ENCODE measurements around the gene GNG7. TPM values are rescaled to one million over a fixed set of nuclear protein-coding genes. Genes with fewer than 3 reads are reported as not detected.
"Not testable (repeated sequence)": the region's sequence is repeated elsewhere in the genome, so short reads cannot be mapped to it uniquely, and the experiment has no call there.

The GNG7 gene
- total RNA-seq, 2 donors from 2014 or later = 12.3 to 12.4 TPM

GRCh38 chr19:2714531-2715269, 12.2 kb upstream of the GNG7 start:
- WGBS, 2 experiments (ENCODE audit: insufficient coverage in 1 of 2, insufficient read length in 1 of 2) = 90% methylated on average over 9 to 16 of the region's 16 CpGs
- Histone ChIP-seq H3K4me3 (ENCODE audit: low read length) (no peak overlapping the region), H3K36me3 (ENCODE audit: control insufficient read depth, insufficient read depth, low read length) (no peaks in the 10 kb centered on the region), H3K4me1 (ENCODE audit: control insufficient read depth, insufficient read depth, low read length) (no peaks in the 10 kb centered on the region), H3K27me3 (ENCODE audit: control insufficient read depth, insufficient read depth, low read length, poor library complexity, severe bottlenecking) (no peaks in the 10 kb centered on the region), H3K27ac (ENCODE audit: low read depth, low read length) (no peak overlapping the region), H3K9me3 (ENCODE audit: control insufficient read depth, low read length) (peaks cover 7% of the 10 kb centered on the region), H3K9ac (ENCODE audit: extremely low read depth, low read length, poor library complexity, severe bottlenecking) (no peak overlapping the region)
- TF ChIP-seq, protein P1, sequence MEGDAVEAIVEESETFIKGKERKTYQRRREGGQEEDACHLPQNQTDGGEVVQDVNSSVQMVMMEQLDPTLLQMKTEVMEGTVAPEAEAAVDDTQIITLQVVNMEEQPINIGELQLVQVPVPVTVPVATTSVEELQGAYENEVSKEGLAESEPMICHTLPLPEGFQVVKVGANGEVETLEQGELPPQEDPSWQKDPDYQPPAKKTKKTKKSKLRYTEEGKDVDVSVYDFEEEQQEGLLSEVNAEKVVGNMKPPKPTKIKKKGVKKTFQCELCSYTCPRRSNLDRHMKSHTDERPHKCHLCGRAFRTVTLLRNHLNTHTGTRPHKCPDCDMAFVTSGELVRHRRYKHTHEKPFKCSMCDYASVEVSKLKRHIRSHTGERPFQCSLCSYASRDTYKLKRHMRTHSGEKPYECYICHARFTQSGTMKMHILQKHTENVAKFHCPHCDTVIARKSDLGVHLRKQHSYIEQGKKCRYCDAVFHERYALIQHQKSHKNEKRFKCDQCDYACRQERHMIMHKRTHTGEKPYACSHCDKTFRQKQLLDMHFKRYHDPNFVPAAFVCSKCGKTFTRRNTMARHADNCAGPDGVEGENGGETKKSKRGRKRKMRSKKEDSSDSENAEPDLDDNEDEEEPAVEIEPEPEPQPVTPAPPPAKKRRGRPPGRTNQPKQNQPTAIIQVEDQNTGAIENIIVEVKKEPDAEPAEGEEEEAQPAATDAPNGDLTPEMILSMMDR (conservative IDR thresholded peaks at IDR 0.05) = no peak
- DNase-seq = no peak
- H3K9me3 Mint-ChIP-seq = peaks cover 11% of the 10 kb centered on the region
- peaks cover 13% of the 10 kb centered on the region for H3K36me3 Mint-ChIP-seq (ENCODE audit: low read depth)
- H3K27me3 Mint-ChIP-seq (ENCODE audit: insufficient read depth) = peaks cover 11% of the 10 kb centered on the region
- peaks cover under 1% of the 10 kb centered on the region for H3K4me1 Mint-ChIP-seq
- H3K27ac Mint-ChIP-seq = no peak overlapping the region
- no peak overlapping the region for H3K4me3 Mint-ChIP-seq

- WGBS, 2 experiments (ENCODE audit: insufficient coverage in 1 of 2, insufficient read length in 1 of 2) = 83% methylated on average over 1 of the region's 1 CpG; no CpG with 5 or more reads in 1 of the 2 experiments
- H3K36me3 ChIP-seq (ENCODE audit: control insufficient read depth, insufficient read depth, low read length); H3K27ac ChIP-seq (ENCODE audit: low read depth, low read length); H3K27ac Mint-ChIP-seq; H3K9ac ChIP-seq (ENCODE audit: extremely low read depth, low read length, poor library complexity, severe bottlenecking); DNase-seq; H3K27me3 ChIP-seq (ENCODE audit: control insufficient read depth, insufficient read depth, low read length, poor library complexity, severe bottlenecking); H3K4me3 Mint-ChIP-seq; H3K4me1 ChIP-seq (ENCODE audit: control insufficient read depth, insufficient read depth, low read length); H3K4me3 ChIP-seq (ENCODE audit: low read length); H3K4me1 Mint-ChIP-seq; H3K9me3 ChIP-seq (ENCODE audit: control insufficient read depth, low read length): not testable (repeated sequence)
- peaks cover 13% of the 10 kb centered on the region for H3K36me3 Mint-ChIP-seq (ENCODE audit: low read depth)
- H3K9me3 Mint-ChIP-seq = peaks cover 11% of the 10 kb centered on the region
- H3K27me3 Mint-ChIP-seq (ENCODE audit: insufficient read depth) = peaks cover 11% of the 10 kb centered on the region
These were observed 11.6 kb upstream of the GNG7 start for GRCh38 chr19:2714102-2714501.

DNA sequence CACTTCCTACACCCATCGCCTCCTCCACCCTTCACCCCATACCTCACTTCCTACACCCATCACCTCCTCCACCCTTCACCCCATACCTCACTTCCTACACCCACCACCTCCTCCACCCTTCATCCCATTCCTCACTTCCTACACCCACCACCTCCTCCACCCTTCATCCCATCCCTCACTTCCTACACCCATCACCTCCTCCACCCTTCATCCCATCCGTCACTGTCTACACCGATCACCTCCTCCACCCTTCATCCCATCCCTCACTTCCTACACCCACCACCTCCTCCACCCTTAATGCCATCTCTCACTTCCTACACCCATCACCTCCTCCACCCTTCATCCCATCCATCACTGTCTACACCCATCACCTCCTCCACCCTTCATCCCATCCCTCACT, 10.7 kb upstream of the GNG7 start:
- H3K36me3 ChIP-seq (ENCODE audit: control insufficient read depth, insufficient read depth, low read length); H3K4me1 Mint-ChIP-seq; H3K9ac ChIP-seq (ENCODE audit: extremely low read depth, low read length, poor library complexity, severe bottlenecking); H3K27ac ChIP-seq (ENCODE audit: low read depth, low read length); DNase-seq; H3K27ac Mint-ChIP-seq; H3K4me3 ChIP-seq (ENCODE audit: low read length); H3K4me1 ChIP-seq (ENCODE audit: control insufficient read depth, insufficient read depth, low read length); H3K27me3 ChIP-seq (ENCODE audit: control insufficient read depth, insufficient read depth, low read length, poor library complexity, severe bottlenecking); H3K4me3 Mint-ChIP-seq; H3K9me3 ChIP-seq (ENCODE audit: control insufficient read depth, low read length): not testable (repeated sequence)
- 75 to 87% methylated on average over 2 to 3 of the region's 3 CpGs for WGBS, 2 experiments (ENCODE audit: insufficient coverage in 1 of 2, insufficient read length in 1 of 2)
- Mint-ChIP-seq H3K36me3 (ENCODE audit: low read depth) (peaks cover 13% of the 10 kb centered on the region), H3K9me3 (peaks cover 11% of the 10 kb centered on the region), H3K27me3 (ENCODE audit: insufficient read depth) (peaks cover 11% of the 10 kb centered on the region)

DNA sequence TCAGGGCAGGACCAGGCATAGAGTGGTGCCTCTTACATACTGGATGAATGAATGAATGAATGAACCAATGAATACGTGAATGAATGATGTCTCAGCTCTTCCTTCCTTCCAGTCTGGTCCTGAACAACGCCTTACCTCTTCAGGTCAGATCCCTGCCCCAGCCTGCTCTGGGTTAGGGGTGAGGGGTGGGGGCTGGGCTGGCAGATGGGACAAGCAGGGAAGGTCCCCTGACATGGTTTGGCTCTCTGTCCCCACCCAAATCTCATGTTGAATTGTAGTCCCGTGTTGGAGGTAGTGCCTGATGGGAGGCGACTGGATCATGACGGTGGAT, 9.3 kb upstream of the GNG7 start:
- no peaks in the 10 kb centered on the region for H3K4me1 Mint-ChIP-seq
- peaks cover 7% of the 10 kb centered on the region for H3K9me3 ChIP-seq (ENCODE audit: control insufficient read depth, low read length)
- 68 to 89% methylated on average over 5 of the region's 5 CpGs for WGBS, 2 experiments (ENCODE audit: insufficient coverage in 1 of 2, insufficient read length in 1 of 2)
- no peak for DNase-seq
- H3K4me3 Mint-ChIP-seq = no peak overlapping the region
- peaks cover 11% of the 10 kb centered on the region for H3K27me3 Mint-ChIP-seq (ENCODE audit: insufficient read depth)
- H3K36me3 Mint-ChIP-seq (ENCODE audit: low read depth) = peaks cover 13% of the 10 kb centered on the region
- H3K36me3 ChIP-seq (ENCODE audit: control insufficient read depth, insufficient read depth, low read length) = no peaks in the 10 kb centered on the region
- H3K4me3 ChIP-seq (ENCODE audit: low read length) = no peak overlapping the region
- no peak overlapping the region for H3K9ac ChIP-seq (ENCODE audit: extremely low read depth, low read length, poor library complexity, severe bottlenecking)
- H3K9me3 Mint-ChIP-seq = peaks cover 11% of the 10 kb centered on the region
- no peaks in the 10 kb centered on the region for H3K4me1 ChIP-seq (ENCODE audit: control insufficient read depth, insufficient read depth, low read length)
- no peaks in the 10 kb centered on the region for H3K27me3 ChIP-seq (ENCODE audit: control insufficient read depth, insufficient read depth, low read length, poor library complexity, severe bottlenecking)
- TF ChIP-seq, protein P1 (conservative IDR thresholded peaks at IDR 0.05) = no peak
- no peak overlapping the region for H3K27ac ChIP-seq (ENCODE audit: low read depth, low read length)
- H3K27ac Mint-ChIP-seq = no peak overlapping the region
